OCI-M1 (cell line): ENCODE data around the gene GPR63.

Experiments
- DNase-seq: peaks from one replicate; lab custom pipeline; 2025; lab: John Stamatoyannopoulos, UW

Gene GPR63

GRCh38 chr6:96821034-96821433 is 16.2 kb downstream of the GPR63 start:
- DNase-seq = no peak

DNA sequence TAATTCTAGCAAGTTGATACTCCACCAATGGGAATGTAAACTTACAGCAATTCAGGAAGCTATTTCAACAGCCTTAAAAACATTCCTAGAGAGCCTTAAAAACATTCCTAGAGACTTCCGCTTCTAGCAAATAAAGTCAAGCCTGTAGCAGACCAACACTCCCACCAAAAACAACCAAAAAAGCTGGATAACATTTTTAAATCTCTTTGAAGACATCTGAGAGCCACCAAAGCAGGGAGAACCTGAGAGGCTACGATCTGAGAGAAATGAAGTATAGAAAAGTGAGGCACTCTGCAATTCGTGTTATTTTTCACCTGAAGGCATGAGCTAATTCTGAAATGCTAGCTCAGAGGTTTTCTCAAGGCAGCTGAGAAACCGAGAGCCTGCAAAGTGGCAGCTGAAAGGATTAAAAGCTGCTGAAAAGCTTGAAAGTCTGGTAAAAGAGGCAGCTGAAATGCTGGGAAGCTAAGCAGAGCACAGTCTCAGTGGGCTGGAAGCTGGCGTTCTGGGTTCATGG is 20.9 kb downstream of the GPR63 start:
- no peak for DNase-seq

DNA sequence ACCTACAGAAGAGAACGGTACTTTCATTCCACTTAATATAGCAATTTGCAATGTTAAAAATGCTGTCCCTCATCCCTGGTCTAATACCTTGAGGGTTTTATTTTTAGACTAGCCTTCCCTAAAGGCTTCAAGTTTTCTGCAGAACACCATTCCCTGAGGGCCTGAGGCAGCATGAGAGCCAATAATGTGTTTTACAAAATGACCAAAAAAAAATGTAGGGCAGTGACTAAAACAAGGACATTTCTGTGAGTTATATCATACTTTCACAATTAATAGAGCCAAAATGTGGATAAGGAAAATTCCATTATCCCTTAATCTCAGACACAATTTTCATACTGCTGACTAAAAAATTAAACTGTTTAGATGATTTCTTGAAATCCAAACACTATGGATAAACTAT is 22.7 kb downstream of the GPR63 start:
- DNase-seq = no peak

GRCh38 chr6:96812077-96812703 is 25.1 kb downstream of the GPR63 start:
- no peak for DNase-seq

GRCh38 chr6:96811670-96812069 is 25.6 kb downstream of the GPR63 start:
- DNase-seq = no peak

DNA sequence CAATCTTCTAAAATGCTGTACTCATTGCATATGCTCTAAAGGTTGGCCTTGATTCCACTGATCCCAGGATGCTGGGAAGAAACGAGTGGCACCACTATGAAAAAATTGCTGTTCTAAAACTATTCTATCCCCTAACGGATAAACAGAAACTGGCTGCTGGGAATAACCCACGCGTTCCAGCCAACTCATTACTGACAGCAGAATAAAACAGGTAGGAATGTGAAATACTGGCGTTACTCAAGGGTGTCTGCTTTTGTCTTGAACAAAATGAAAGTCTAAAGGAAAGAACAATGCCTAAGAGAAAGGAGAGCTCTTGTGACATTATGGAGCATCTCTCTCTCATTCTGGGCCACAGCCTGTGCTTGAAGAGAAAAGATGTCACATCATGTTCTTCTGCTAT is 26.1 kb downstream of the GPR63 start:
- DNase-seq = no peak

GRCh38 chr6:96809119-96809518 is 28.2 kb downstream of the GPR63 start:
- DNase-seq = peak; percentile 89

DNA sequence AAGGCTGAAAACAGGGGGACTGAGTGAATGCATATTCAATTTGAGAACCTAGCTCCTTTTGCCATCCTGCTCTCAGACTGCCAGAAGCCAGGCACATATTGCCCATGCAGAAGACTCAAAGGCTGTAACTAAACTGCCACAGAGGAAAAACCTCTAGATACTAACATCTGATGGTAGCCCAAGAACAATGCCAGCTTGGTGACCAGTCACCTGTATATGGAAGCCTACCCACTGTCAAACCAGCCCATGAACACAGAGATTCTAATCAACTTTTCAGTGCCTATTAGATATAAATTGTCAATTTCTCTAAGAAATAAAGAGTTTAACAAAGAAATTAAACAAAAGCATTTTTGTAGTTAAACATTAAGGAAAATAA is 34.2 kb downstream of the GPR63 start:
- DNase-seq = no peak

DNA sequence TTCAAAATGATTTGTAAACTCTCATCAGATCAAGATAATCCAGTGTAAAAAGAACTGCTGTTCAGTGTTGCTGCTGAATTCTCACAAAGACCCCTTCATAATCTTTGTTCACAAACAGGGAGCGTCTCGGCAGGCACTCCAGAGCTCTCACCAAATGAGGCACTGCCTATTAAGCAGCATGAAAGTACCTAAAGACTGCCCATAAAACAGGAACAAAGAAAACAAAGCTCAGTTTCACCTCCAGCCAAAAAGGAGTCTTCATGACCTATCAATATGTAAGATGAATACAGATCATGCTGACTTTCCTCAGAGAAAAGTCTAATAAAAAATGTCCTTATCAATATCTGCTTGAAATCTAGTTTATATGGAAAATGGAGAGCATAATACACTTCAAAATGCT is 41.8 kb downstream of the GPR63 start:
- no peak for DNase-seq

DNA sequence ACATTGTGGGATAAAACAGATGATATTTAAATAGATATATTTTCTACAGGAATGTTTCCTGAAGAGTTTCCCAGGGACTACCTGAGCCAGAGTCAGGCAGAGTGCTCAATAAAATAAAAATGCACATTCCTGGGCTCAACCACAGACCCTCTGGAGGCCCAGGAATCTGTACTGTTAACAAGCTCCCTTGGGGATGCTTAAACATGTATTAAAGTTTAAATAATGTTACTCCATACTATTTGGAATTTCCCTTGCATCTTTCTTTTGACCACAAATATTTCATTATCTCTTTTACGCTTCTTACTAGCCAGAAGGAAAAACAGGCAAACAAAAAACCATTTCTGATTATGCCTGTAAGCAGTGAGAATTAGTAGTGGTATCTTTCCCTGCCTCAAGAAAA is 42.3 kb downstream of the GPR63 start:
- DNase-seq = no peak

DNA sequence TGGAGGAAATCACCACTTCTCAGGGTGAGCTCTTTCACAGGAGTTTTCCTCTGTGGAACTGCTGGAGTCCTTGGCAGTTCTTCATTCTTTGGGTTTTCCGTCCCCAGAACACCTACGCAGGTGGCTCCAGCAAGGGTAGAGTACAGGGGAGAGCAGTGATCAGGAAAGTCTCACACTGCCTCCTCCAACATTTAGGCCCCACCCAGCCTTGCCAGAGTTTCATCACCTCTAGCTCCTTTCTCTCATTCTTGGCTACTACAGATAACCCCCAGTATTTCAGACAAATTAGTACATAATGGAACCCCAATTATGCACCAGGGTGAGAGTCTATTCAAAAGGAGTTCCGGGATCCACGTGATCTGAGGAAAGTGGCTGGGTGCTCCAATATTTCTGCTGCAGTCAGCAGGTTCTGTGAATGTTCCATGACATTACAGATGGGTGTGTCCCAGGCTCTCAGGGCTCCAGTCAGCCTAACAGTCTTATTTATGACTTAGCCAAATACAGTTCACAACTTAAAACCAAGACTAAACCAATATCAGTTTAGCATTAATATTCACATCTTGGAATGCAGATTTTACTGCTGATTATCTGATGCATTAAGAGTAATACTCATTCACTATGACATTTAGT is 44.6 kb downstream of the GPR63 start:
- DNase-seq = no peak

- DNase-seq = no peak
Observed at GRCh38 chr6:96789871-96790270, 47.4 kb downstream of the GPR63 start.

GRCh38 chr6:96787846-96788580 is 49.3 kb downstream of the GPR63 start:
- DNase-seq = peak; percentile 46

GRCh38 chr6:96786336-96786735 is 50.9 kb downstream of the GPR63 start:
- no peak for DNase-seq

DNA sequence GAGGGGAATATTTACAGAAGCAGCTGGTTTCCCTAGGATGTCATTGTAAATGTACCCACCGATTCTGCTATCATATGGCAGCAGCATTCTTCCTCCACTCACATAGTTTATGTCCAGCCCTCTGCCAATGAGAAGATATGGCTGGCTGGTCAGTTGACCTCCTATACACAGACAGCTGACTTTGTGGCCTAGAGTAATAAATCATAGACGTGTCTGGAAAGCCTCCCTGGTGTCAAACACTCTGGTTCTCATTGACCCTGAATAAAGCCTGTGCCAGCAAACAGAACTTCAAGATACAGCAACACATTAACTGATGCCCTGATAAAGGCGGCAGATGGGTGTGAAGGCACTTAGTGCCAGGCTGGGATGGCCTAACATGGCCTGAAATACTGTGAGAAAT is 52.6 kb downstream of the GPR63 start:
- peak; percentile 73 for DNase-seq

- DNase-seq = no peak
Observed at GRCh38 chr6:96783307-96783706, 54.0 kb downstream of the GPR63 start.

DNA sequence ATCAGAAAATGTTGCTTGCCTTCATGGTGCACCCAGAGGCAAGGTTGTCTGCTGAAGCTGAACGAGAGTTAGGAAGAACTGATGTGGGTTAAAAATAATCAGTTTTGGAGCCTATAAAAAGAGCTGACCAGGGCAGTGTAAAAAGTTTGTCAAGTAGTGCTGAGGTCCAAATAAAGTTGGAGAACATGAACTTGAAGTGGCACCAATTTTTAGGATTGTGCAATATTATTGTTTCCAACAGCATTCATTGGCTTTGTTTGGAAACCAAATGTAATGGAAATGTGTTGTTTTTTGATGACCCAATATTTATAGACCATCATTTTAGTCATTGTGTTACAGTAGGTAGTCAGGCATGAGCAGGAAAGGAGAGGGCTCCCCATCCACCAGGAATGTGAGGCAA is 55.7 kb downstream of the GPR63 start:
- DNase-seq = no peak

- DNase-seq = no peak
Observed at GRCh38 chr6:96777113-96777512, 60.2 kb downstream of the GPR63 start.

DNA sequence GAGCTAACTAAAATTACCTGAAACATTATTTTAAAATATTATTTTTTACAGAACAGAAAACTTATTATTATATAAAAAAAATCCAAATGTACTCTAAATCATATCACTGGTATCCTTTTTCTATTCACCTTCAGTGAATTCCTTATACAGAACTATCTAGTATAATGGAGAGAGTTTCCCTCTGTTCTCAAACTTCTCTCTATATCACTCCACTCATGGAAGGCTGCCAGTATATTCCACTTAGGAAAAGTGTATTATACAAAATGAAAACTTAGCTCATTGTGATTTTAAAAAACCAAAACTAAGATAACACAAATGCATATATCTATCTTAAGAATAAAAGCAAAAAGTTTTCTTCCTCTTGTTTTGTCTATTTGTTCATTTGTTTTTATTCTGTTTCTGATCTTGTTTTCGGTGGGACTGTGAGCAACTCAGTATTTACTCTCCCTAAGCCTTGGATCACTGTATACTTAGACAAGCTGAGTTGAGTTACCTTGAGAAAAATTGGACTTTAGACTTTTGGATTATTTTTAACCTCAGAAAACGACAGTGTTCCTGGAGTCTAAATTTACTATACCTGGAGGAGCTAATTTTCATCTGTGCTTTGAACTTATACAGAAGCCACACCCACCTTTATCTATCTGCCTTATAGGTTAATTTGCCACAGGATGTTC is 61.4 kb downstream of the GPR63 start:
- DNase-seq = no peak

- no peak for DNase-seq
Observed at GRCh38 chr6:96766769-96767168, 70.5 kb downstream of the GPR63 start.

GRCh38 chr6:96762599-96762998 is 74.7 kb downstream of the GPR63 start:
- DNase-seq = no peak

DNA sequence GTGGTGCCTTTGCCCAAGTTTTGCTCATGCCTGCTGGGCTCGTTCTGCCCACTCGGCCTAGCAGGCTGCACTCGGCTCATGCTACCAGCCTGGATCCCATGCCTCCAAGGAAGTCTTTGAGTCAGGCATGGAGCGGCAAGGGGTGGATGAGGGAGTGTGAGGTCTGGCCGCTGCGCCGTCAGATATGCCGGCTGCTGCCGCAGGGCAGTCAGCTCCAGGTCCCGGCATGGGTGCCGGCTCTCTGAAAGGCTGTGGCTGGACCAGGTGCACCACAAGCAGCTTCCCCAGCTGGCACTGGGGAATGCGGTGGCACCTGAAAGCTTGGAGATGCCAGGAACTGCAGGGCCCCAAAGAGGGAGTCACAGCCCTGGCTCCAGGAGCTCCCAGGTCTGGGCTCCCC is 75.5 kb downstream of the GPR63 start:
- DNase-seq = no peak
